Stimulated activated naive CD4-positive, alpha-beta T cell (primary cell): Measurements from ENCODE around the gene ADGRG1.

Experiments used
- DNase-seq, 6 experiments: peaks; one replicate each; lab custom pipeline; 2025; lab: John Stamatoyannopoulos, UW

Gene ADGRG1

GRCh38 chr16:57606147-57606846 is 22.1 kb upstream of the ADGRG1 start:
- DNase-seq, result no peak

- DNase-seq, result no peak
Observed at GRCh38 chr16:57606847-57607501, 21.5 kb upstream of the ADGRG1 start.

- DNase-seq, result no peak
Observed at GRCh38 chr16:57607676-57608461, 20.6 kb upstream of the ADGRG1 start.

GRCh38 chr16:57608462-57609113 is 19.8 kb upstream of the ADGRG1 start:
- DNase-seq, result no peak

- DNase-seq, result peak in 4 of 6 experiments; percentile 6 to 26 (median 24)
Observed at GRCh38 chr16:57609541-57610401, 18.7 kb upstream of the ADGRG1 start.

- DNase-seq, result no peak
Observed at GRCh38 chr16:57610611-57611010, 17.8 kb upstream of the ADGRG1 start.

- DNase-seq, result no peak
Observed at GRCh38 chr16:57611181-57611580, 17.2 kb upstream of the ADGRG1 start.

GRCh38 chr16:57611706-57612105 is 16.7 kb upstream of the ADGRG1 start:
- no peak for DNase-seq

- DNase-seq, result no peak
Observed at GRCh38 chr16:57612494-57612893, 15.9 kb upstream of the ADGRG1 start.

GRCh38 chr16:57613514-57613913 is 14.9 kb upstream of the ADGRG1 start:
- DNase-seq, result no peak

GRCh38 chr16:57614536-57614935 is 13.9 kb upstream of the ADGRG1 start:
- DNase-seq, result no peak

- no peak for DNase-seq
Observed at GRCh38 chr16:57614944-57615343, 13.5 kb upstream of the ADGRG1 start.

GRCh38 chr16:57615813-57616212 is 12.6 kb upstream of the ADGRG1 start:
- DNase-seq, result no peak

GRCh38 chr16:57616241-57616640 is 12.2 kb upstream of the ADGRG1 start:
- no peak for DNase-seq

GRCh38 chr16:57616876-57617275 is 11.6 kb upstream of the ADGRG1 start:
- DNase-seq, result no peak

- no peak for DNase-seq
Observed at GRCh38 chr16:57617604-57618111, 10.8 kb upstream of the ADGRG1 start.

GRCh38 chr16:57618296-57619132 is 9.9 kb upstream of the ADGRG1 start:
- DNase-seq, result no peak

- no peak for DNase-seq
Observed at GRCh38 chr16:57619133-57619605, 9.3 kb upstream of the ADGRG1 start.

GRCh38 chr16:57619606-57620334 is 8.7 kb upstream of the ADGRG1 start:
- DNase-seq, result no peak
